ENCODE data around the gene CCSER1. TPM values are rescaled to one million over a fixed set of nuclear protein-coding genes. Genes with fewer than 3 reads are reported as not detected.

Gene CCSER1
- total and polyA plus RNA-seq, 2 donors (not counting 1 experiment from before 2014, with no cell fraction given) = 10.7 to 39.5 TPM

DNA sequence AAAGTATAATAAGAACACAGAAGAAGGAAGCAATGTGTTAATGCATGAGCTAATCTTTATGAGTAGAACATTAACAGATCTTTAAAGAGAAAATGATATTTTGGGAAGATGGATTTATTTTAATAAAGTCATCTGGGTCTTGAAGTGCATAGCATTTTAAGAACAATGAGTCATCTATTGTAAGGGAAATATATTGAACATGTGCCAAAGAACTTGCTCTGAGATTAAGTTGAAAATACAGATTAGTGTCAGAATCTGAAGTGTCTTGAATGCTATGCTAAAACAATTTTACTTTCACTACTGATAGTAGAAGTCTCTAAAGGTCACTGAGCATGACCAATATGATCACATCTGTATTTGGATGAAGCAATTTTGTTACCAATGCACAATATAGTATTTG lies 1399.9 kb downstream of the CCSER1 start:
- H3K27me3 Mint-ChIP-seq = no peaks in the 10 kb centered on the region
- intact Hi-C loops (cut with micrococcal nuclease) = no loop called here

DNA sequence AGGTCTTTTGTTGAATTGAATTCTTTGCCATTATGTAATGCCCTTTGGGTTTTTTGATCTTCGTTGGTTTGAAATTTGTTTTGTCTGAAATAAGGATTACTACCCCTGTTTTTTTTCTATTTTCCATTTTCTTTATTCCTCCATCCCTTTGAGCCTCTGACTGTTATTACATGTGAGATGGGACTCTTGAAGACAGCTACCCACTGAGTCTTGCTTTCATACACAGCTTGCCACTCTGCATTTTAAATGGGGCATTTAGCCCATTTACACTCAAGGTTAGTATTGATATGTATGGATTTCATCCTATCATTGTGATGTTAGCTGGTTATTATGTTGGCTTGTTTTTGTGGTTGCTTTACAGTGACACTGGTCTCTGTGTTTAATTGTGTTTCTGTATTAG lies 1440.4 kb downstream of the CCSER1 start:
- Histone ChIP-seq H3K9me3 (ENCODE audit: control extremely low read depth in 1 of 3, control insufficient read depth in 2 of 3, insufficient read depth in 1 of 3, low read length in 2 of 3) (peaks cover 0 to 18% (median 5%) of the 10 kb centered on the region in 3 donors), H3K27me3 (replicated peaks in 1 of 4; ENCODE audit: control extremely low read depth in 1 of 4, control insufficient read depth in 3 of 4, insufficient read depth in 4 of 4, low read length in 3 of 4) (no peaks in the 10 kb centered on the region), H3K4me2 (replicated peaks; ENCODE audit: low read depth, low read length, poor library complexity, severe bottlenecking) (no peak overlapping the region), H2AFZ (ENCODE audit: insufficient read depth, low read depth, low read length, poor library complexity, severe bottlenecking) (no peak overlapping the region), H3K79me2 (ENCODE audit: control insufficient read depth, insufficient read depth, low read length) (no peaks in the 10 kb centered on the region), H3K4me3 (ENCODE audit: control extremely low read depth in 1 of 5, extremely low read depth in 1 of 5, insufficient read depth in 1 of 5, low read depth in 2 of 5, low read length in 4 of 5) (no peak overlapping the region), H3K36me3 (replicated peaks in 1 of 2; ENCODE audit: control extremely low read depth in 1 of 2, control insufficient read depth in 1 of 2, extremely low read depth in 1 of 2, insufficient read depth in 2 of 2, low read length in 1 of 2) (no peaks in the 10 kb centered on the region), H3K4me1 (ENCODE audit: control insufficient read depth in 2 of 2, insufficient read depth in 2 of 2, low read length in 2 of 2) (no peaks in the 10 kb centered on the region), H3K27ac (ENCODE audit: low read length in 2 of 2) (no peak overlapping the region), H4K20me1 (ENCODE audit: control insufficient read depth, insufficient read depth, low read length, poor library complexity, severe bottlenecking) (no peaks in the 10 kb centered on the region), H3K9ac (ENCODE audit: low read length) (no peak overlapping the region)
- TF ChIP-seq, protein P1, sequence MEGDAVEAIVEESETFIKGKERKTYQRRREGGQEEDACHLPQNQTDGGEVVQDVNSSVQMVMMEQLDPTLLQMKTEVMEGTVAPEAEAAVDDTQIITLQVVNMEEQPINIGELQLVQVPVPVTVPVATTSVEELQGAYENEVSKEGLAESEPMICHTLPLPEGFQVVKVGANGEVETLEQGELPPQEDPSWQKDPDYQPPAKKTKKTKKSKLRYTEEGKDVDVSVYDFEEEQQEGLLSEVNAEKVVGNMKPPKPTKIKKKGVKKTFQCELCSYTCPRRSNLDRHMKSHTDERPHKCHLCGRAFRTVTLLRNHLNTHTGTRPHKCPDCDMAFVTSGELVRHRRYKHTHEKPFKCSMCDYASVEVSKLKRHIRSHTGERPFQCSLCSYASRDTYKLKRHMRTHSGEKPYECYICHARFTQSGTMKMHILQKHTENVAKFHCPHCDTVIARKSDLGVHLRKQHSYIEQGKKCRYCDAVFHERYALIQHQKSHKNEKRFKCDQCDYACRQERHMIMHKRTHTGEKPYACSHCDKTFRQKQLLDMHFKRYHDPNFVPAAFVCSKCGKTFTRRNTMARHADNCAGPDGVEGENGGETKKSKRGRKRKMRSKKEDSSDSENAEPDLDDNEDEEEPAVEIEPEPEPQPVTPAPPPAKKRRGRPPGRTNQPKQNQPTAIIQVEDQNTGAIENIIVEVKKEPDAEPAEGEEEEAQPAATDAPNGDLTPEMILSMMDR (IDR thresholded peaks at IDR 0.05) = no peak
- no peak for TF ChIP-seq EZH2 (IDR thresholded peaks at IDR 0.05; ENCODE audit: borderline replicate concordance, insufficient read depth, low read depth, low read length, poor library complexity, severe bottlenecking)
- WGBS (ENCODE audit: insufficient coverage) = no CpG with 5 or more reads among the region's 1 CpG
- DNase-seq = no peak
- ChIA-PET POLR2A (no interaction called here), CTCF (no interaction called here)
- Mint-ChIP-seq H3K27ac (no peak overlapping the region), H3K4me3 (no peak overlapping the region), H3K27me3 (no peaks in the 10 kb centered on the region), H3K9me3 (ENCODE audit: insufficient read depth) (peaks cover 25% of the 10 kb centered on the region), H3K4me1 (no peaks in the 10 kb centered on the region)
- no peak for ATAC-seq (ENCODE audit: low read depth)
- intact Hi-C loops (cut with micrococcal nuclease) = no loop called here

More for the DNA sequence above, 1399.9 kb downstream of the CCSER1 start:
- no peaks in the 10 kb centered on the region for H4K20me1 ChIP-seq (ENCODE audit: control insufficient read depth, insufficient read depth, low read length, poor library complexity, severe bottlenecking)
- ATAC-seq (ENCODE audit: low read depth) = no peak
- no peaks in the 10 kb centered on the region for H3K79me2 ChIP-seq (ENCODE audit: control insufficient read depth, insufficient read depth, low read length)
- ChIA-PET POLR2A (no interaction called here), CTCF (no interaction called here)
- Mint-ChIP-seq H3K9me3 (ENCODE audit: insufficient read depth) (no peaks in the 10 kb centered on the region), H3K4me1 (no peaks in the 10 kb centered on the region), H3K4me3 (no peak overlapping the region), H3K27ac (no peak overlapping the region)
- no peaks in the 10 kb centered on the region for H3K4me1 ChIP-seq (ENCODE audit: control insufficient read depth in 2 of 2, insufficient read depth in 2 of 2, low read length in 2 of 2)
- H3K4me3 ChIP-seq (ENCODE audit: control extremely low read depth in 1 of 5, extremely low read depth in 1 of 5, insufficient read depth in 1 of 5, low read depth in 2 of 5, low read length in 4 of 5) = no peak overlapping the region
- peaks cover 0 to 3% (median 1%) of the 10 kb centered on the region in 3 donors for H3K9me3 ChIP-seq (ENCODE audit: control extremely low read depth in 1 of 3, control insufficient read depth in 2 of 3, insufficient read depth in 1 of 3, low read length in 2 of 3)
- H3K9ac ChIP-seq (ENCODE audit: low read length) = no peak overlapping the region
- H3K27ac ChIP-seq (ENCODE audit: low read length in 2 of 2) = no peak overlapping the region
- no peak for DNase-seq
- no peak overlapping the region for H2AFZ ChIP-seq (ENCODE audit: insufficient read depth, low read depth, low read length, poor library complexity, severe bottlenecking)
- no peaks in the 10 kb centered on the region for H3K36me3 ChIP-seq (replicated peaks in 1 of 2; ENCODE audit: control extremely low read depth in 1 of 2, control insufficient read depth in 1 of 2, extremely low read depth in 1 of 2, insufficient read depth in 2 of 2, low read length in 1 of 2)
- TF ChIP-seq, protein P1 (IDR thresholded peaks at IDR 0.05) = no peak
- no peak for TF ChIP-seq EZH2 (IDR thresholded peaks at IDR 0.05; ENCODE audit: borderline replicate concordance, insufficient read depth, low read depth, low read length, poor library complexity, severe bottlenecking)
- no peak overlapping the region for H3K4me2 ChIP-seq (replicated peaks; ENCODE audit: low read depth, low read length, poor library complexity, severe bottlenecking)
- H3K27me3 ChIP-seq (replicated peaks in 1 of 4; ENCODE audit: control extremely low read depth in 1 of 4, control insufficient read depth in 3 of 4, insufficient read depth in 4 of 4, low read length in 3 of 4) = no peaks in the 10 kb centered on the region

All from B cell (primary cell).